Vagina (tissue), 2 donors: ENCODE results near the gene MPP2. TPM values are rescaled to one million over a fixed set of nuclear protein-coding genes. Genes with fewer than 3 reads are reported as not detected.

Experiments used
- DNase-seq, 2 donors: peaks; one replicate each; pipeline ENCODE4 v3.0.0-alpha.2; 2017; ENCODE audit errors: extremely low spot score in 2 of 2
- H3K27ac ChIP-seq: fragments of 200-600 bp; sonication (generic); one replicate; pipeline ENCODE4 v1.5.1; 2019
- H3K27me3 ChIP-seq: fragments of 200-600 bp; sonication (generic); one replicate; pipeline ENCODE4 v1.5.1; 2019
- H3K36me3 ChIP-seq, 2 donors: fragments of 200-600 bp; sonication (generic); one replicate each; pipeline ENCODE4 v1.5.1; 2017 to 2019
- H3K4me1 ChIP-seq: fragments of 200-600 bp; sonication (generic); one replicate; pipeline ENCODE4 v1.5.1; 2019
- H3K4me3 ChIP-seq, 2 donors: fragments of 200-600 bp; sonication (generic); 1 replicate in 1 of 2; 2 replicates in 1 of 2; pipeline ENCODE4 v1.5.1; 2016 to 2019
- H3K9me3 ChIP-seq: fragments of 200-600 bp; sonication (generic); one replicate; pipeline ENCODE4 v1.5.1; 2019
- CTCF ChIP-seq, 3 experiments: fragments of 450-650 bp in 2 of 3; fragments of 200-600 bp in 1 of 3; sonication (generic) in 1 of 3; IDR thresholded peaks; one replicate each; pipeline ENCODE4 v1.5.1; 2017 to 2019; ENCODE audit warnings: antibody characterized with exemption in 3 of 3, mild to moderate bottlenecking in 2 of 3, moderate library complexity in 2 of 3
- POLR2A ChIP-seq, 2 donors: fragments of 450-650 bp; IDR thresholded peaks; one replicate each; pipeline ENCODE4 v1.6.1; 2017; ENCODE audit warnings: antibody characterized with exemption in 2 of 2, mild to moderate bottlenecking in 2 of 2, moderate library complexity in 2 of 2
- POLR2AphosphoS5 ChIP-seq, 2 donors: sonication (generic); formaldehyde crosslinking; IDR thresholded peaks; one replicate each; pipeline ENCODE4 v1.9.0; 2017; ENCODE audit warnings: antibody characterized with exemption in 2 of 2, mild to moderate bottlenecking in 2 of 2, low read depth in 1 of 2; ENCODE audit not compliant: insufficient read depth in 1 of 2
- intact Hi-C: fragments of 100-400 bp; cut with DNase I; formaldehyde crosslinking; loops from one replicate; pipeline ENCODE4 v1.15.1; 2023
- total RNA-seq: library from RNA; depleted of rRNA; stranded (reverse); fragments of >200 nt; gene quantifications from one replicate; pipeline ENCODE4 v1.2.3, GENCODE V29; 2016

Gene MPP2
- total RNA-seq, 1 donor from 2014 or later = 7.6 TPM

GRCh38 chr17:43938838-43939182, 31.5 kb upstream of the MPP2 start:
- Histone ChIP-seq H3K4me3 (no peak overlapping the region), H3K4me1 (peaks cover 11% of the 10 kb centered on the region), H3K27ac (no peak overlapping the region), H3K36me3 (no peaks in the 10 kb centered on the region), H3K27me3 (no peaks in the 10 kb centered on the region), H3K9me3 (no peaks in the 10 kb centered on the region)
- TF ChIP-seq POLR2AphosphoS5 (IDR thresholded peaks at IDR 0.05; ENCODE audit: insufficient read depth in 1 of 2, low read depth in 1 of 2) (no peak), POLR2A (IDR thresholded peaks at IDR 0.05) (no peak), CTCF (IDR thresholded peaks at IDR 0.05) (no peak)
- intact Hi-C loops = no loop called here
- no peak for DNase-seq

GRCh38 chr17:43936434-43936833, 29.1 kb upstream of the MPP2 start:
- H3K27me3 ChIP-seq = no peaks in the 10 kb centered on the region

GRCh38 chr17:43935926-43936261, 28.6 kb upstream of the MPP2 start:
- no peak for DNase-seq
- no peaks in the 10 kb centered on the region for H3K36me3 ChIP-seq
- no peaks in the 10 kb centered on the region for H3K9me3 ChIP-seq
- intact Hi-C loops = no loop called here
- no peak overlapping the region for H3K27ac ChIP-seq
- H3K4me3 ChIP-seq = no peak overlapping the region
- H3K4me1 ChIP-seq = peaks cover 11% of the 10 kb centered on the region
- TF ChIP-seq POLR2A (IDR thresholded peaks at IDR 0.05) (no peak), CTCF (IDR thresholded peaks at IDR 0.05) (no peak), POLR2AphosphoS5 (IDR thresholded peaks at IDR 0.05; ENCODE audit: insufficient read depth in 1 of 2, low read depth in 1 of 2) (no peak)
- H3K27me3 ChIP-seq = no peaks in the 10 kb centered on the region

More at GRCh38 chr17:43936434-43936833, 29.1 kb upstream of the MPP2 start:
- H3K27ac ChIP-seq = no peak overlapping the region
- DNase-seq = no peak
- H3K4me3 ChIP-seq = no peak overlapping the region
- no peaks in the 10 kb centered on the region for H3K9me3 ChIP-seq
- peaks cover 11% of the 10 kb centered on the region for H3K4me1 ChIP-seq
- TF ChIP-seq POLR2A (IDR thresholded peaks at IDR 0.05) (no peak), POLR2AphosphoS5 (IDR thresholded peaks at IDR 0.05; ENCODE audit: insufficient read depth in 1 of 2, low read depth in 1 of 2) (no peak), CTCF (IDR thresholded peaks at IDR 0.05) (no peak)
- no peaks in the 10 kb centered on the region for H3K36me3 ChIP-seq
- intact Hi-C loops = no loop called here

- TF ChIP-seq POLR2A (IDR thresholded peaks at IDR 0.05) = no peak
- Histone ChIP-seq H3K27me3 (no peaks in the 10 kb centered on the region), H3K9me3 (no peaks in the 10 kb centered on the region), H3K27ac (no peak overlapping the region), H3K4me3 (no peak overlapping the region), H3K36me3 (no peaks in the 10 kb centered on the region), H3K4me1 (peaks cover 11% of the 10 kb centered on the region)
- no peak for DNase-seq
- intact Hi-C loops = no loop called here
Measured at GRCh38 chr17:43935204-43935925, 28.0 kb upstream of the MPP2 start.

- peaks cover 4% of the 10 kb centered on the region for H3K4me1 ChIP-seq
- intact Hi-C loops = no loop called here
- H3K27me3 ChIP-seq = no peaks in the 10 kb centered on the region
- H3K36me3 ChIP-seq = no peaks in the 10 kb centered on the region
- H3K4me3 ChIP-seq = no peak overlapping the region
- TF ChIP-seq POLR2A (IDR thresholded peaks at IDR 0.05) = no peak
- no peak for TF ChIP-seq CTCF (IDR thresholded peaks at IDR 0.05)
- TF ChIP-seq POLR2AphosphoS5 (IDR thresholded peaks at IDR 0.05; ENCODE audit: insufficient read depth in 1 of 2, low read depth in 1 of 2) = no peak
- no peaks in the 10 kb centered on the region for H3K9me3 ChIP-seq
- DNase-seq = no peak
- no peak overlapping the region for H3K27ac ChIP-seq
Measured at GRCh38 chr17:43932923-43933322, 25.6 kb upstream of the MPP2 start.
